Fibroblast of lung (primary cell): Measurements from ENCODE around the gene CNTFR.

Source experiments
- EZH2 ChIP-seq: IDR thresholded peaks from 2 replicates; pipeline ENCODE4 v1.5.1; 2012; ENCODE audit warnings: low read length, control low read depth, mild to moderate bottlenecking; ENCODE audit errors: missing control alignments
- TF ChIP-seq, protein P1 (sequence below), 2 donors: IDR thresholded peaks in 1 of 2; conservative IDR thresholded peaks in 1 of 2; 1 replicate in 1 of 2; 2 replicates in 1 of 2; pipeline ENCODE4 v1.5.1; 2011 to 2012; ENCODE audit warnings: low read length in 2 of 2, control low read depth in 1 of 2, inconsistent platforms in 1 of 2, low read depth in 1 of 2, mild to moderate bottlenecking in 1 of 2

DNA sequence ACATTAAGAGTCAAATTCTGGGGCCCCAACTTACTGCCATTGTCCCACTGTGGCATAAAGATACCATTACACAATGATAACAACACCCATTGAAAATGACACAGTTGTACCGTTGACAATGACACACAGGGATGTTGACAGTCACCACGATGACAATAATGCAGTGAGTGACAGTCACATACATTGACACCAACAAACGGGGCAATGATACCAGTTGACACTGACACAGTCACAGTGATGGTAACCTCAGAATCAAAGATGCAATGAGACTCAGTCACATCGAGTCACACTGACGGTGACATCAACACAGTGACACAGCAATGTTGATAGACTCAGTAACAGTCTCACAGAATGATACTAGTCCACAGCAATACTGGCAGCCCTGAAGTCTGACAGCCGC is 16.9 kb downstream of the CNTFR start:
- TF ChIP-seq, protein P1, sequence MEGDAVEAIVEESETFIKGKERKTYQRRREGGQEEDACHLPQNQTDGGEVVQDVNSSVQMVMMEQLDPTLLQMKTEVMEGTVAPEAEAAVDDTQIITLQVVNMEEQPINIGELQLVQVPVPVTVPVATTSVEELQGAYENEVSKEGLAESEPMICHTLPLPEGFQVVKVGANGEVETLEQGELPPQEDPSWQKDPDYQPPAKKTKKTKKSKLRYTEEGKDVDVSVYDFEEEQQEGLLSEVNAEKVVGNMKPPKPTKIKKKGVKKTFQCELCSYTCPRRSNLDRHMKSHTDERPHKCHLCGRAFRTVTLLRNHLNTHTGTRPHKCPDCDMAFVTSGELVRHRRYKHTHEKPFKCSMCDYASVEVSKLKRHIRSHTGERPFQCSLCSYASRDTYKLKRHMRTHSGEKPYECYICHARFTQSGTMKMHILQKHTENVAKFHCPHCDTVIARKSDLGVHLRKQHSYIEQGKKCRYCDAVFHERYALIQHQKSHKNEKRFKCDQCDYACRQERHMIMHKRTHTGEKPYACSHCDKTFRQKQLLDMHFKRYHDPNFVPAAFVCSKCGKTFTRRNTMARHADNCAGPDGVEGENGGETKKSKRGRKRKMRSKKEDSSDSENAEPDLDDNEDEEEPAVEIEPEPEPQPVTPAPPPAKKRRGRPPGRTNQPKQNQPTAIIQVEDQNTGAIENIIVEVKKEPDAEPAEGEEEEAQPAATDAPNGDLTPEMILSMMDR (conservative IDR thresholded peaks at IDR 0.05 in 1 of 2, IDR thresholded peaks at IDR 0.05 in 1 of 2; ENCODE audit: low read depth in 1 of 2, low read length in 2 of 2) = no peak
- no peak for TF ChIP-seq EZH2
